ENCODE data around the gene NRG3.

NRG3 gene

GRCh38 chr10:82353381-82353780, 478.4 kb downstream of the NRG3 start:
- no peaks in the 10 kb centered on the region for H3K27me3 ChIP-seq (replicated peaks; ENCODE audit: control insufficient read depth, insufficient read depth, low read length)
- H3K36me3 ChIP-seq (ENCODE audit: control insufficient read depth, insufficient read depth, low read length): no peaks in the 10 kb centered on the region
- no peak for DNase-seq (ENCODE audit: extremely low read depth, insufficient read length)
- H3K4me3 ChIP-seq (replicated peaks; ENCODE audit: low read depth, low read length): no peak overlapping the region
- TF ChIP-seq CTCF (IDR thresholded peaks at IDR 0.05; ENCODE audit: insufficient read depth, low read length, poor library complexity, severe bottlenecking): no peak

GRCh38 chr10:82358486-82359099, 483.6 kb downstream of the NRG3 start:
- Histone ChIP-seq H3K36me3 (ENCODE audit: control insufficient read depth, insufficient read depth, low read length) (no peaks in the 10 kb centered on the region), H3K4me3 (replicated peaks; ENCODE audit: low read depth, low read length) (no peak overlapping the region), H3K27me3 (replicated peaks; ENCODE audit: control insufficient read depth, insufficient read depth, low read length) (no peaks in the 10 kb centered on the region)
- no peak for TF ChIP-seq CTCF (IDR thresholded peaks at IDR 0.05; ENCODE audit: insufficient read depth, low read length, poor library complexity, severe bottlenecking)
- DNase-seq (ENCODE audit: extremely low read depth, insufficient read length): no peak

- TF ChIP-seq CTCF (IDR thresholded peaks at IDR 0.05; ENCODE audit: insufficient read depth, low read length, poor library complexity, severe bottlenecking): no peak
- Histone ChIP-seq H3K4me3 (replicated peaks; ENCODE audit: low read depth, low read length) (no peak overlapping the region), H3K36me3 (ENCODE audit: control insufficient read depth, insufficient read depth, low read length) (no peaks in the 10 kb centered on the region), H3K27me3 (replicated peaks; ENCODE audit: control insufficient read depth, insufficient read depth, low read length) (no peaks in the 10 kb centered on the region)
- no peak for DNase-seq (ENCODE audit: extremely low read depth, insufficient read length)
Observed at GRCh38 chr10:82361256-82361655, 486.3 kb downstream of the NRG3 start.

- Histone ChIP-seq H3K36me3 (ENCODE audit: control insufficient read depth, insufficient read depth, low read length) (no peaks in the 10 kb centered on the region), H3K4me3 (replicated peaks; ENCODE audit: low read depth, low read length) (no peak overlapping the region), H3K27me3 (replicated peaks; ENCODE audit: control insufficient read depth, insufficient read depth, low read length) (no peaks in the 10 kb centered on the region)
- peak; percentile 20 for TF ChIP-seq CTCF (IDR thresholded peaks at IDR 0.05; ENCODE audit: insufficient read depth, low read length, poor library complexity, severe bottlenecking)
- no peak for DNase-seq (ENCODE audit: extremely low read depth, insufficient read length)
Observed at GRCh38 chr10:82377608-82378007, 502.6 kb downstream of the NRG3 start.

- Histone ChIP-seq H3K4me3 (replicated peaks; ENCODE audit: low read depth, low read length) (no peak overlapping the region), H3K27me3 (replicated peaks; ENCODE audit: control insufficient read depth, insufficient read depth, low read length) (no peaks in the 10 kb centered on the region), H3K36me3 (ENCODE audit: control insufficient read depth, insufficient read depth, low read length) (no peaks in the 10 kb centered on the region)
- TF ChIP-seq CTCF (IDR thresholded peaks at IDR 0.05; ENCODE audit: insufficient read depth, low read length, poor library complexity, severe bottlenecking): no peak
- DNase-seq (ENCODE audit: extremely low read depth, insufficient read length): no peak
Observed at GRCh38 chr10:82378146-82378545, 503.2 kb downstream of the NRG3 start.

GRCh38 chr10:82383350-82383749, 508.4 kb downstream of the NRG3 start:
- Histone ChIP-seq H3K27me3 (replicated peaks; ENCODE audit: control insufficient read depth, insufficient read depth, low read length) (no peaks in the 10 kb centered on the region), H3K36me3 (ENCODE audit: control insufficient read depth, insufficient read depth, low read length) (no peaks in the 10 kb centered on the region), H3K4me3 (replicated peaks; ENCODE audit: low read depth, low read length) (no peak overlapping the region)
- no peak for DNase-seq (ENCODE audit: extremely low read depth, insufficient read length)
- no peak for TF ChIP-seq CTCF (IDR thresholded peaks at IDR 0.05; ENCODE audit: insufficient read depth, low read length, poor library complexity, severe bottlenecking)
